Stimulated activated naive B cell treated with anti-CD40 and anti-IgM and Interleukin-4, amounts not matched to agents 10 μg/mL and 1 μg/mL and 100 μg/mL, for 72 hours (primary cell): ENCODE measurements around the gene SLC7A8.

Source experiments
- ATAC-seq, 2 donors: fragments of 150-1000 bp; cut with Tn5 transposase; replicated peaks; 2 replicates each; pipeline ENCODE4 v1.10.0; 2021; ENCODE audit warnings: moderate library complexity in 1 of 2
- DNase-seq: peaks from one replicate; pipeline ENCODE4 v3.0.0; 2021
- H3K27ac Mint-ChIP-seq: one replicate; pipeline ENCODE4 v1.8.0; 2022; ENCODE audit warnings: mild to moderate bottlenecking, mixed read lengths
- H3K27me3 Mint-ChIP-seq, 2 donors: one replicate each; pipeline ENCODE4 v1.8.0; 2022; ENCODE audit warnings: mixed read lengths in 2 of 2
- H3K36me3 Mint-ChIP-seq, 2 donors: one replicate each; pipeline ENCODE4 v1.8.0; 2022; ENCODE audit warnings: mixed read lengths in 2 of 2, mild to moderate bottlenecking in 1 of 2
- H3K4me1 Mint-ChIP-seq, 2 donors: one replicate each; pipeline ENCODE4 v1.8.0; 2022; ENCODE audit warnings: mixed read lengths in 2 of 2, mild to moderate bottlenecking in 1 of 2
- H3K4me3 Mint-ChIP-seq, 2 donors: one replicate each; pipeline ENCODE4 v1.8.0; 2022; ENCODE audit warnings: mild to moderate bottlenecking in 2 of 2, mixed read lengths in 2 of 2, moderate library complexity in 1 of 2
- H3K9me3 Mint-ChIP-seq, 2 donors: one replicate each; pipeline ENCODE4 v1.8.0; 2022; ENCODE audit warnings: mixed read lengths in 2 of 2, mild to moderate bottlenecking in 1 of 2

SLC7A8 gene

DNA sequence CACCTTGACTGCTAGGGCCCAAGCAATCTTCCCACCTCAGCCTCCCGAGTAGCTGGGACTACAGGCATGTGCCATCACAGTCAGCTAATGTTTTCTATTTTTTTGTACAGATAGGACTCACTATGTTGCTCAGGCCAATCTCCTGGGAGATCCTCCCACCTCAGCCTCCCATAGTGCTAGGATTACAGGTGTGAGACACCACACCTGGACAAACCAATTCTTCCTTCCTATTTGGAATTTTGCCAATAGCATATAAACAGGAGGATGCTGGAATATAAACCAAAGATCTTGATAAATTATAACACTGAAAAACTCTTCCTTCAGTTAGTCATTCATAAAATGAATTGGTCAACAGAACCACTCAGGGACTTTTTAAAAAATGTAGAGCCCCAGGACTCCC lies 96.9 kb downstream of the SLC7A8 start:
- Mint-ChIP-seq H3K36me3 (peaks cover 26 to 43% of the 10 kb centered on the region in 2 donors), H3K4me3 (no peak overlapping the region), H3K27me3 (no peaks in the 10 kb centered on the region), H3K4me1 (peaks cover 10 to 20% of the 10 kb centered on the region in 2 donors), H3K27ac (no peak overlapping the region), H3K9me3 (no peaks in the 10 kb centered on the region)
- ATAC-seq, result no peak
- DNase-seq, result no peak

DNA sequence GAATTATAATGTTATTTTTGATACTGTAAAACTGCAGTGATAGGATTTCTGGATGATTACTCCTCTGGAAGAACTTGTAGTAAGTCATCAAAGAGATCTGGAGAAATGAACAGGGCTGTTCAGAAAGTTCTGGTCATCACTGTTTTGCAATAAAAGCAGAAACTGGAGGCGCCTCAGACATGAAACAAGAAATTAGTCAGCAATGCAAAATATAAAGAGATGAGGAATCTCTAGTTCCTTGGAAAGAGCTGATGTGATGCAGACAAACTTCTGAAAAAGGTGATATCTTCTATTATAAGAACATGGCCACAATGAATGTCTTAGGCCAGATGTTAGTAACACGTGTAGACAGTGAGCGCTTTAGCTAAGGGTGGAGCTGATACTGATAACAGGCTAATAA lies 98.0 kb downstream of the SLC7A8 start:
- H3K9me3 Mint-ChIP-seq, result no peaks in the 10 kb centered on the region
- peak overlapping the region; percentile 9 for H3K27ac Mint-ChIP-seq
- H3K4me3 Mint-ChIP-seq, result peak overlapping the region in 1 of 2 donors; percentile 32
- H3K36me3 Mint-ChIP-seq, result peaks cover 31 to 49% of the 10 kb centered on the region in 2 donors
- H3K27me3 Mint-ChIP-seq, result no peaks in the 10 kb centered on the region
- no peak for DNase-seq
- H3K4me1 Mint-ChIP-seq, result peaks cover 11 to 20% of the 10 kb centered on the region in 2 donors
- peak; percentile 41 to 65 for ATAC-seq

DNA sequence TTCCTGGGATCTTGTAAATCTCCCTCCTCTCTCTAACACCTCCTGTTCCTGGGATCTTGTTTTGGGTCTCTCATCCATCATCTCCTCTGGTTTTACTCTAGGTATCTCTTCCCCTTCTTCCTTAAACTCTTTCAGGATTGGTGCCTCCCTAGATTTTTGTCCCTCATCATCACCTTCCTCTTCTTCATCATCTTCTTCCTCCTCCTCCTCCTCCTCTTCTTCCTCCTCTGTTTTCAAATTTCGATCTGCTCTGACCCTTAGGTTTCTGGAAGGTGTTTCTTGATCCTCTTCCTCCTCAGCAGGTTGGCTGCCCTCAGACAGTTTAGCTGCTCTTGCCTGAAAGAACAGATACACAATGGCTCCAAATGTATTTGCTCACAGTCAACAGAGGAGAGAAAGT lies 103.0 kb downstream of the SLC7A8 start:
- DNase-seq (no peak), ATAC-seq (no peak)
- H3K27ac Mint-ChIP-seq, result peak overlapping the region; percentile 72
- peaks cover 26 to 41% of the 10 kb centered on the region in 2 donors for H3K36me3 Mint-ChIP-seq
- no peaks in the 10 kb centered on the region for H3K9me3 Mint-ChIP-seq
- H3K4me3 Mint-ChIP-seq, result no peak overlapping the region
- no peaks in the 10 kb centered on the region for H3K27me3 Mint-ChIP-seq
- H3K4me1 Mint-ChIP-seq, result peaks cover 12 to 16% of the 10 kb centered on the region in 2 donors

DNA sequence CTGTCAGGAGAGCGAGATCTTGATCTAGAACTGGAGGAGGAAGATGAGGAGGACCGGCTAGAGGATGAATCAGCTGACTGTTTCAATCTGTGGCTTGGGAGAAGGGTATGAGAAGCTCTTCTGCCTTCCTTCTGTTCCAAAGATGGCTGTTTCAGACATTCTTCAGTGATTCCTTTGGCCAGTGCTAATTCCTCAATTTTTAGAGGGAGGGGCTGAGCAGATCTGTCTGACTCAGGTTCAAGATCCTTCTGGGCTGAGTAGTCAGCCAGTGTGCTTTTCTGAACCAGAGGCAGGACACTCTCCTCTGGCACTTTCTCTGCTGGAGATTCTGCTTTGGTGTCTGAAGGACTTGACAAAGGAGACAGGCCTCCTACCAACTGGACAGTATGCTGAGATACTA lies 103.7 kb downstream of the SLC7A8 start:
- ATAC-seq (no peak), DNase-seq (no peak)
- H3K4me3 Mint-ChIP-seq, result no peak overlapping the region
- H3K27ac Mint-ChIP-seq, result peak overlapping the region; percentile 73
- peaks cover 14 to 15% of the 10 kb centered on the region in 2 donors for H3K4me1 Mint-ChIP-seq
- no peaks in the 10 kb centered on the region for H3K27me3 Mint-ChIP-seq
- no peaks in the 10 kb centered on the region for H3K9me3 Mint-ChIP-seq
- peaks cover 24 to 40% of the 10 kb centered on the region in 2 donors for H3K36me3 Mint-ChIP-seq

DNA sequence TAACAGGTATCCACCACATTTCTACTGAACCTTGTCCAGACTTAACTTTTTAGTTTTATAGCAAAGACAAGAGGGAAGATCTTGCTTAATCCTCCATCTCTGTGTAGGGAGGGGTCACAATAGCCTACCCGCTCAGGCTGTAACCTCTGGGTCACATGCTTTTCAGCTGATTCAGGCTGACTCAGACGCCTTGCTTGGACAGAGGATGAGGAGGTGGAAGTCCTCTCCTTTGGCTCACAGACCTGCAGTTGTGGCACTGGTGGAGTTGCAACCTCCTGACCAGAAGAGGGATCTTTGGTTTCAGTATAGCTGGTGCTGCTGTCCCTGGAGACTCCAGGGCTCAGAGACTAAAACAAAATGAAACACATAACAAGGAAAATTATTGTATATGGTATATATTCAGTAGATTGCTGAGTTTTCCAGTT lies 104.8 kb downstream of the SLC7A8 start:
- DNase-seq, result no peak
- Mint-ChIP-seq H3K9me3 (no peaks in the 10 kb centered on the region), H3K27me3 (no peaks in the 10 kb centered on the region), H3K4me3 (no peak overlapping the region), H3K27ac (peak overlapping the region; percentile 80), H3K4me1 (peaks cover 14 to 15% of the 10 kb centered on the region in 2 donors), H3K36me3 (peaks cover 24 to 42% of the 10 kb centered on the region in 2 donors)
- ATAC-seq, result peak; percentile 78 to 88

DNA sequence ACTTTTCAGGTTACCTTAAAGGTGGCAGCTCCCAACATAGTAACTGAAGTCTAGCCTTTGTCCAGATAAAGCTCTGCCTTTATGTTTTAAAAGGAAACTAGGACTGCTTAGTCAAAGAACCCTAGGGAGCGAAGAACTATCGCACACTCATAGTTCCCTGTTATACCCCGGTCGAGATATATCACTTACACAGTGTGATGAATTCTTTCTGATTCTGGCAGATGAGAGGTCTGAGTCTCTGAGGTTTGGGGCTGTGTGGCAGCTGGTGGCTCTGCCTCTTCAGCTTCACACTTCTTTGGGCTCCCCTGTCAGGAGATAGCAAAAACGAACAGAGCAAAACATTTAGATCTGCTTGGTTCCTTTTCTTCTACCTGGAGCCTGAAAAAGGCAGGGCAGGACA lies 105.5 kb downstream of the SLC7A8 start:
- DNase-seq (no peak), ATAC-seq (no peak)
- Mint-ChIP-seq H3K36me3 (peaks cover 24 to 43% of the 10 kb centered on the region in 2 donors), H3K4me1 (peaks cover 14 to 15% of the 10 kb centered on the region in 2 donors), H3K27ac (peak overlapping the region; percentile 22), H3K4me3 (no peak overlapping the region), H3K9me3 (no peaks in the 10 kb centered on the region), H3K27me3 (no peaks in the 10 kb centered on the region)

DNA sequence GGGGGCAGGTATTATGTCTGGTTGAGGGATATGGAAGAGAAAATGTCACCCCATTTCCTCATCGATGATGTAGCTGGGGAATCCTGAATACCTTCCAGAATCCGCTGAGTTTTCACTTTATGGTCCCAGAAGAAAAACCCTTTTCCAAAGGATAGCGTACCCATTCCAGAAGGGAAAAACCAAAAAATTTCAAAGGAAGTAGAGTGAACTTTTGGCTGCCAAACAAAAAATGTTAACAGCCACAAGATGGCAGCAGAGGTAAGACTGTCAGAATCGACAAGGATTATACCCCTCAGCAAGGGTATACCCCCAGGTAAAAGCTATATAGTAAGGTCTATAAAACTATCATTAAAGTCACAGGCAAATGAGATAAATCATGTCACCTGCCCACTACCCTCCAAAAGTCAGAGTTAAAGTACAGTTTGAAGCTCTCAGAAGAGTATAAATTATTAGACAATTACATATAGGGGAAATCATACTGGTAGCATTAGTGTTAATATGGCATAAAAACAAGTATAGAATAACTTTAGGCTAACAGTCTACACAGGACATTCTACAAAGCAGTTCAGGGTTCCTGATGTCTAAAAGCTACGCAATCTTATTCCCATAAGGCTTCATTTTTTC lies 106.6 kb downstream of the SLC7A8 start:
- Mint-ChIP-seq H3K36me3 (peaks cover 28 to 52% of the 10 kb centered on the region in 2 donors), H3K27me3 (no peaks in the 10 kb centered on the region), H3K4me1 (peaks cover 19 to 21% of the 10 kb centered on the region in 2 donors), H3K4me3 (no peak overlapping the region), H3K27ac (no peak overlapping the region), H3K9me3 (no peaks in the 10 kb centered on the region)
- peak; percentile 54 to 60 for ATAC-seq
- no peak for DNase-seq
